ENCODE measurements around the gene MAS1L.
"Not testable (repeated sequence)": the region's sequence is repeated elsewhere in the genome, so short reads cannot be mapped to it uniquely, and the experiment has no call there.

The MAS1L gene

GRCh38 chr6:29477923-29478450 is 9.8 kb downstream of the MAS1L start:
- no peak for DNase-seq

- no peak for DNase-seq
Measured at GRCh38 chr6:29474996-29475395, 12.8 kb downstream of the MAS1L start.

- DNase-seq = no peak
Measured at GRCh38 chr6:29466241-29466640, 21.5 kb downstream of the MAS1L start.

GRCh38 chr6:29465801-29466200 is 22.0 kb downstream of the MAS1L start:
- no peak for DNase-seq

GRCh38 chr6:29465279-29465678 is 22.5 kb downstream of the MAS1L start:
- DNase-seq = no peak

- DNase-seq = no peak
Measured at GRCh38 chr6:29462022-29462421, 25.7 kb downstream of the MAS1L start.

- no peak for DNase-seq
Measured at GRCh38 chr6:29461021-29461814, 26.5 kb downstream of the MAS1L start.

GRCh38 chr6:29456971-29457370 is 30.8 kb downstream of the MAS1L start, which contains the start of the genes OR11A1 and OR2H1:
TSS of gene OR11A1 (minus strand) at chr6:29457071. CDS start at chr6:29427641, 29,430 bp downstream.
TSS of gene OR2H1 (plus strand) at chr6:29457155. CDS start at chr6:29461770, 4,615 bp downstream.
- DNase-seq = no peak

- no peak for DNase-seq
Measured at GRCh38 chr6:29451471-29452193, 36.1 kb downstream of the MAS1L start.

- no peak for DNase-seq
Measured at GRCh38 chr6:29447670-29448069, 40.1 kb downstream of the MAS1L start.

GRCh38 chr6:29444031-29444430 is 43.7 kb downstream of the MAS1L start:
- DNase-seq = not testable (repeated sequence)

- DNase-seq = no peak
Measured at GRCh38 chr6:29442719-29443118, 45.0 kb downstream of the MAS1L start.

- DNase-seq = no peak
Measured at GRCh38 chr6:29439006-29439405, 48.8 kb downstream of the MAS1L start, which contains the start of gene OR10C1. TSS of gene OR10C1 (plus strand) at chr6:29439306. CDS start at chr6:29440016, 710 bp downstream.

GRCh38 chr6:29436730-29437129 is 51.0 kb downstream of the MAS1L start:
- DNase-seq = not testable (repeated sequence)

All from activated CD4-positive, alpha-beta T cell treated with anti-CD3 and anti-CD28 coated beads for 48 hours (primary cell).